Liver (tissue), 9 donors: ENCODE measurements around the gene DMRT1. TPM values are rescaled to one million over a fixed set of nuclear protein-coding genes. Genes with fewer than 3 reads are reported as not detected.

Experiments used
- DNase-seq: peaks from one replicate; pipeline ENCODE4 v3.0.0-alpha.2; 2017; ENCODE audit warnings: low spot score
- H3K27ac ChIP-seq, 2 donors: one replicate each; pipeline ENCODE4 v1.7.0; 2013; ENCODE audit warnings: inconsistent platforms in 2 of 2, low read length in 2 of 2, control low read depth in 1 of 2, low read depth in 1 of 2, mild to moderate bottlenecking in 1 of 2
- H3K27me3 ChIP-seq, 4 donors: one replicate each; pipeline versions ENCODE4 v1.6.1 to v1.7.0; 2013; ENCODE audit warnings: low read length in 3 of 4, inconsistent platforms in 1 of 4, mild to moderate bottlenecking in 1 of 4, moderate library complexity in 1 of 4; ENCODE audit not compliant: control insufficient read depth in 4 of 4, insufficient read depth in 4 of 4
- H3K36me3 ChIP-seq, 4 donors: one replicate each; pipeline versions ENCODE4 v1.6.1 to v1.7.0; 2013; ENCODE audit warnings: low read length in 3 of 4, mild to moderate bottlenecking in 3 of 4, low read depth in 1 of 4, moderate library complexity in 1 of 4; ENCODE audit not compliant: control insufficient read depth in 4 of 4, insufficient read depth in 3 of 4
- H3K4me1 ChIP-seq, 4 donors: one replicate each; pipeline versions ENCODE4 v1.6.1 to v1.7.0; 2013; ENCODE audit warnings: low read length in 3 of 4, mild to moderate bottlenecking in 3 of 4, moderate library complexity in 1 of 4; ENCODE audit not compliant: control insufficient read depth in 4 of 4, insufficient read depth in 4 of 4
- H3K4me3 ChIP-seq, 3 donors: one replicate each; pipeline versions ENCODE4 v1.6.1 to v1.7.0; 2013; ENCODE audit warnings: low read length in 3 of 3, control low read depth in 1 of 3, low read depth in 1 of 3, mild to moderate bottlenecking in 1 of 3
- H3K9ac ChIP-seq, 2 donors: one replicate each; pipeline ENCODE4 v1.7.0; 2013; ENCODE audit warnings: low read length in 2 of 2, mild to moderate bottlenecking in 2 of 2, moderate library complexity in 2 of 2, control low read depth in 1 of 2, low read depth in 1 of 2
- H3K9me3 ChIP-seq, 4 donors: one replicate each; pipeline versions ENCODE4 v1.6.1 to v1.7.0; 2013; ENCODE audit warnings: low read length in 3 of 4; ENCODE audit not compliant: control insufficient read depth in 4 of 4
- ATF3 ChIP-seq: IDR thresholded peaks from 2 replicates; pipeline ENCODE4 v1.6.1; 2016; ENCODE audit warnings: antibody characterized with exemption
- CTCF ChIP-seq: fragments of 150-350 bp; IDR thresholded peaks from 2 replicates; pipeline ENCODE4 v1.5.1; 2017; ENCODE audit warnings: improper control_type of control experiment, low read depth, low read length; ENCODE audit not compliant: missing input control
- EGR1 ChIP-seq, 2 donors: IDR thresholded peaks; 2 replicates each; pipeline ENCODE4 v1.6.1; 2016 to 2018; ENCODE audit warnings: antibody characterized with exemption in 2 of 2, low read depth in 2 of 2
- FOXA2 ChIP-seq: IDR thresholded peaks from 2 replicates; pipeline ENCODE4 v1.6.1; 2016; ENCODE audit warnings: antibody characterized with exemption
- GABPA ChIP-seq, 2 donors: IDR thresholded peaks in 1 of 2; conservative IDR thresholded peaks in 1 of 2; 2 replicates each; pipeline ENCODE4 v1.6.1; 2016; ENCODE audit warnings: antibody characterized with exemption in 2 of 2, mild to moderate bottlenecking in 1 of 2, moderate library complexity in 1 of 2
- HNF4A ChIP-seq, 2 donors: conservative IDR thresholded peaks; 2 replicates each; pipeline ENCODE4 v1.6.1; 2016; ENCODE audit warnings: antibody characterized with exemption in 2 of 2, mild to moderate bottlenecking in 2 of 2
- HNF4G ChIP-seq: IDR thresholded peaks from 2 replicates; pipeline ENCODE4 v1.6.1; 2016; ENCODE audit warnings: antibody characterized with exemption
- JUND ChIP-seq, 2 donors: IDR thresholded peaks; 2 replicates each; pipeline ENCODE4 v1.6.1; 2016; ENCODE audit warnings: antibody characterized with exemption in 2 of 2
- NR2F2 ChIP-seq: IDR thresholded peaks from 2 replicates; pipeline ENCODE4 v1.6.1; 2016; ENCODE audit warnings: antibody characterized with exemption
- REST ChIP-seq: IDR thresholded peaks from 2 replicates; pipeline ENCODE4 v1.6.1; 2016; ENCODE audit warnings: antibody characterized with exemption, mild to moderate bottlenecking
- RXRA ChIP-seq, 2 donors: IDR thresholded peaks; 2 replicates each; pipeline ENCODE4 v1.6.1; 2017 to 2018; ENCODE audit warnings: antibody characterized with exemption in 2 of 2, mild to moderate bottlenecking in 1 of 2
- TAF1 ChIP-seq: conservative IDR thresholded peaks from 2 replicates; pipeline ENCODE4 v1.6.1; 2016; ENCODE audit warnings: antibody characterized with exemption, mild to moderate bottlenecking
- YY1 ChIP-seq: IDR thresholded peaks from 2 replicates; pipeline ENCODE4 v1.6.1; 2016; ENCODE audit warnings: antibody characterized with exemption, mild to moderate bottlenecking
- ZBTB33 ChIP-seq: IDR thresholded peaks from 2 replicates; pipeline ENCODE4 v1.6.1; 2016; ENCODE audit warnings: antibody characterized with exemption
- WGBS: extraction: QIAGEN DNeasy Blood & Tissue Kit; methylation state at CpG from one replicate; pipeline ENCODE4 v1.1.7; 2013; 5-methylcytosine and 5-hydroxymethylcytosine counted together
- polyA plus RNA-seq, 2 donors: library from polyadenylated mRNA; stranded (reverse) in 1 of 2; unstranded in 1 of 2; fragments of 200-250 nt in 1 of 2; fragments of >200 nt in 1 of 2; fragmentation: Nextera tagmentation in 1 of 2; extraction: Ambion mirVana in 1 of 2; gene quantifications; one replicate each; pipeline versions ENCODE4 v1.2.1 to v1.2.3, GENCODE V29; 2013 to 2015
- total RNA-seq, 2 donors: library from RNA; depleted of rRNA; stranded (reverse); fragments of >200 nt; gene quantifications; one replicate each; pipeline ENCODE4 v1.2.3, GENCODE V29; 2014
- donor health status: healthy.
- donor health status: healthy.
- donor health status: healthy.
- donor health status: healthy.
- donor health status: healthy.

DMRT1 gene
- total and polyA plus RNA-seq, 4 donors = not detected

- no peak for TF ChIP-seq ZBTB33
These were observed 1.2 kb upstream of the DMRT1 start (continued) for GRCh38 chr9:840343-840742.

- H3K4me1 ChIP-seq = peaks cover 0 to 15% (median 5%) of the 10 kb centered on the region in 4 donors
- H3K36me3 ChIP-seq = no peaks in the 10 kb centered on the region
- H3K9ac ChIP-seq = no peak overlapping the region
- DNase-seq = no peak
- H3K9me3 ChIP-seq = no peaks in the 10 kb centered on the region
- H3K27ac ChIP-seq = no peak overlapping the region
- 7% methylated on average over 61 of the region's 61 CpGs for WGBS
- H3K27me3 ChIP-seq = peaks cover 3 to 21% (median 13%) of the 10 kb centered on the region in 4 donors
- TF ChIP-seq YY1 (no peak), RXRA (IDR thresholded peaks at IDR 0.05) (no peak), TAF1 (no peak), EGR1 (IDR thresholded peaks at IDR 0.05; ENCODE audit: low read depth in 2 of 2) (no peak), ATF3 (no peak), HNF4A (conservative IDR thresholded peaks at IDR 0.05) (no peak), REST (no peak), FOXA2 (no peak), CTCF (no peak), NR2F2 (no peak), GABPA (IDR thresholded peaks at IDR 0.05 in 1 of 2, conservative IDR thresholded peaks at IDR 0.05 in 1 of 2) (no peak), JUND (IDR thresholded peaks at IDR 0.05) (no peak), HNF4G (no peak)
- no peak overlapping the region for H3K4me3 ChIP-seq
These were observed 1.3 kb downstream of the DMRT1 start for GRCh38 chr9:842635-843426.
